HG03460 (cell line): ENCODE results near the gene MAN1C1.

Experiments used
- ATAC-seq: cut with Tn5 transposase; IDR thresholded peaks from one replicate; pipeline ENCODE4 v1.9.1; 2021; ENCODE audit not compliant: unreplicated experiment

Gene MAN1C1

DNA sequence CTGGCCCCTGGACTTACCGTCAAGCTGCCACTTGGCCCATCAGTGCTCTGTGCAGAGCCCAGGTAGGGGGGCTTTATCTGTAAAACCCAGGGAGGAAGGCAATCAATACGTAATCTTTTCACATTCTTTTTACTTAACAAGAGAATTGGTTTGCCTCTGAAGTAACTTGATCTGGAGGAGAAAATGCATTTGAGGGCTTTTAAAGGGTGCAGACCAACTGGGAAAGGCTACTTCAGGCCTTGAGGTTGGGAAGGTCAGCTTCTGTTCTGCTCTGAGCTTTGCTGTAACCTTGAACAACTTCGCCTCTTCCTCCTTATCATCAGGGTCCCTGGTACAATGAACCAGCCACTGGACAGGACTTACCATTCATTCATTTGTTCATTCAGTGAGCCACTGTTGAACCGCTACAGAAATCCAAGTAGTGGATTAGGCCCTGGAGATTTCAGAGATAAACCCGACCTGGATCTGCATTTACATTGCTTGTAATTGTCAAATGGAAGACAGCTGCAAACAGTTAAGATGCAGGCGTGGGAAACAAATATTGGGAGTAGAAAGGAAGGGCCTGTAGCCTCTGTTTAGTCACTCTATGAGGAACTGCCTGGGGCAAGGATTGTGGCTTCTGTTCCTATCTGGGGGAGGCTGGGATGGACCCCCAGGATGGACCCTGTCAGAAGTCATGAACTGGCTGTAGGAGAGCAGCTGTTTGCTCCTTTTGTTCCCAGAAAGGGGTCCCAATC lies 90.9 kb downstream of the MAN1C1 start:
- no peak for ATAC-seq

- no peak for ATAC-seq
Measured at GRCh38 chr1:25710583-25711347, 94.2 kb downstream of the MAN1C1 start.

GRCh38 chr1:25711555-25712298 lies 95.1 kb downstream of the MAN1C1 start:
- no peak for ATAC-seq

DNA sequence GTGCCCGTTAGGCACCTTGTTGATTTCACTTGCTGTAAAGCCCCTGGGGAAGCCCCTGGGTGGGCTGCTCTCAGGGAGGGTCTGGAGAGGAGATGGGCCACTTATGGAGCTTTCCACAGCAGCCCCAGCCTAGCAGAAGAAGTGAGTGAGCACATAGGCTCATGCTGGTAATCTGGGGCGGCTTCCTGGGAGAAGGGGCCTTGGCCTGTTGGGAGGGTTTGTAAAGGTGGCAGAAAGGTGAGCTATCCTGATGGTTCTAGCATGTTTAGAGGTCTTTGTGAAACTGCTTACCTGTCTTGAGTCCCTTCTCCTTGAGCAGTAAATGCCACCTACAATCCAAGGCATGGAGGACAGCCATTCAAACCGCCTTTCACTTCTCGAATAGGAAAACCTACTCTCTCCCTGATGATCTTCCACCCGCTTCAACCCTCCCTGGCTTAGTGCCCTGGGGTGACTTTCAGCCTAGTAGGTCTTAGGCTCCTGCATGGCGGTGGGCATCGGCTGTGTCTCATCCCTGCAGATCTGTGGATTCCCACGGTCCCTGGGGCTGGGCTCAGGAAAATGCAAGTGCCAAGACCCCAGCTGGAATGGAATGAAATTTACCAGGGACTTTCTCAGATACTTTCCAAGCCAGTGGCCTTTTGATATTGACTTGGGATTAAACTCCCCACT lies 95.8 kb downstream of the MAN1C1 start:
- no peak for ATAC-seq

- ATAC-seq: no peak
Measured at GRCh38 chr1:25713961-25714360, 97.4 kb downstream of the MAN1C1 start.

- ATAC-seq: no peak
Measured at GRCh38 chr1:25714372-25714931, 97.9 kb downstream of the MAN1C1 start.

GRCh38 chr1:25715888-25716287 lies 99.3 kb downstream of the MAN1C1 start:
- no peak for ATAC-seq

DNA sequence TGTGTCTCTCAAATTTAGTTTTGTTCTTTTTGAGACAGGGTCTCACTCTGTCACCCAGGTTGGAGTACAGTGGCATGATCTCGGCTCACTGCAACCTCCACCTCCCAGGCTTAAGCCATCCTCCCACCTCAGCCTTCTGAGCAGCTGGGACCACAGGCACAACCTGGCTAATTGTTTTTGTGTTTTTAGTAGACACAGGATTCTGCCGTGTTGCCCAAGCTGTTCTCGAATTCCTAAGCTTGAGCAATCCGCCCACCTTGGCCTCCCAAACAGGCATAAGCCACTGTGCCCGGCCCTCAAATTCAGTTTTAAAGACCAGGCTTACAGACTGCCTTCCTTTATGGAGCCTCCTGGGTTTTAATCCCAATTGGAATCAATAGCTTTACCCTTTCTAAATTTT lies 99.7 kb downstream of the MAN1C1 start:
- no peak for ATAC-seq

GRCh38 chr1:25718732-25719131 lies 102.1 kb downstream of the MAN1C1 start:
- ATAC-seq: no peak

DNA sequence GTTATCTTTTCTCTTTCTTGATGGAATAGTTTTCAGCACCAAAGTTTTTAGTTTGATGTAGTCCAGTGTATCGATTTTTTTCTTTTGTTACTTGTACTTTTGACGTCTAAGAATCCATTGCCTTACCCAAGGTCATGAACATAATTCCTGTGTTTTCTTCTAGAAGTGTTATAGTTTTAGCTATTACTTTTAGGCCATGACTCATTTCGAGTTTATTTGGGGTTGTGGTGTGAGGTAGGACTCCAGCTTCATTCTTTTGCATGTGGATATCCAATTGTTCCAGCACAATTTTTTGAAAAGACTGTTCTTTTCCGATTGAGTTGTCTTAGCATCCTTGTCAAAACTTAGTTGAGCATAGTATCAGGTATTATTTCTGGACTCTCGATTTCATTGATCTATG lies 104.0 kb downstream of the MAN1C1 start:
- ATAC-seq: no peak

- no peak for ATAC-seq
Measured at GRCh38 chr1:25723250-25723880, 106.8 kb downstream of the MAN1C1 start.

GRCh38 chr1:25724201-25724600 lies 107.6 kb downstream of the MAN1C1 start:
- ATAC-seq: no peak

GRCh38 chr1:25724966-25725365 lies 108.4 kb downstream of the MAN1C1 start:
- ATAC-seq: no peak

DNA sequence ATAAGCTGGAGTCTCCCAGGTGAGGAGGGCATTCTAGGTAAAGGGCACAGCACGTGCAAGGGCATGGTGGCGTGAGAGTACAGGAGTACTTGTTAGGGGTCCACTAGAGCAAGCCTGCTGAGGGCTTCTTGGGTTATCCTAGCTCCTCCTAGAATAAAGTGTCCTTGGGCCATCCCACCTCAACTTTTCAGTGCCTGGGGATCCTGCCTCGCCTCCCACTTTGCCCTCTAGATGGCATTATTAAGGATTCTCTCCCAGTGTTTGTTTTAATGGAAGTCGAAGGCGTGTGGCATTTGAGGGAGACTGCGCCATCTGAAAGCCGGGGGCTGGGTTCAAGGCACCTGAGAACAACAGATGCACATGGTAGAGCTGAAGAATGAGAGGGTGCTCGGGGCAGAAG lies 108.9 kb downstream of the MAN1C1 start:
- ATAC-seq: no peak

- ATAC-seq: no peak
Measured at GRCh38 chr1:25727088-25727487, 110.5 kb downstream of the MAN1C1 start.

DNA sequence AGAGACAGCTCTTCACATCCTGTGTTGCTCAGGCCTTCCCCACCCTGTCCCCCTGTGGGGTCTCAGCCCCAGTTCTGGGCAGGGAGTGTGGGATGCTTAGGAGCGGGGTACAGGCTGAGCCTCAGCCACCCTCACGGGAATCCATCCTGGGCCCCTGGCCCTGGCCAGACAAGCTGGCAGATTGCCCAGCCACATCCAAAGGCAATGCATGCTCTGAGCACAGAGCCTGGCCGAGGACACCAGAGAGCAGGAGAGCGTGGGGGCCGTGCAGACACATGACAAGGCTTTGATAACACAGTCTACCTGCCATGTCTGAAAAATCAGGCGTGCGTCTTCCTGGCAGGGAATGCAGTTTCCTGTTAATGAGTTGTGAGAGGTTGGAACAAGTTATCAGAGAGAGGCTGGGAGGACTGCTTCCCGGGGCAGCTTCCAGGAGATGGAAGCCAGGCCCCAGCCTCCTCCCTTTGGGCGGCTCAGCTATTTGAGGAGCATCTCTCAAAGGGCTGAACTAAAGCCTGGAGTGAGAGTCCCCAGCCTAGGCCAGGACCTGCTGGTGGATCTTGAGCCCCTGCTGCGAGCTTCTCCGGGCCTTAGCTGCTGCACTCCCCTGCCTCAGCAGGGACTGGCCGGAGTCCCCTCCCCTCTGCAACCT lies 111.2 kb downstream of the MAN1C1 start:
- ATAC-seq: no peak

GRCh38 chr1:25728301-25728935 lies 111.8 kb downstream of the MAN1C1 start:
- ATAC-seq: no peak

- no peak for ATAC-seq
Measured at GRCh38 chr1:25729045-25729444, 112.5 kb downstream of the MAN1C1 start.
